ENCODE data around the gene MTG1.

DNA sequence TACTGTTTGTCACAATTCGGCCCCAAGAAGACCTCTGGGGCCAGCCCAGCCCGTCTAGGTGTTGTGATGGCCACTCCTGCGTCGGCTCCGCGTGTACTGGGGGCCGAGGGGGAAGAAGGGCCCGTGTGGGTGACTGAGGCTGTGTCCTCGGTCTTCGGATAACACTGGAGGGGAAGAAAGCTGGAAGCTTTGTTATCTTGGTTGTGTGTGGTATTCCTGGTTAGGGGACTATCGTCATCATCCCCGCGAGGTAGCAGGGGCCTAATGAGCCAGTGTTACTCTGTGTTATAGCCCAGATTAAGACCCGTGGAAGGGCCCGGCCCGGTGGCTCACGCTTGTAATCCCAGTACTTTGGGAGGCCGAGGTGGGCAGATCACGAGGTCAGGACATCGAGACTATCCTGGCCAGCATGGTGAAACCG is 854 bp downstream of the MTG1 start:
- no peak for TF ChIP-seq EZH2 (IDR thresholded peaks at IDR 0.05; ENCODE audit: insufficient read depth, low read length)
- TF ChIP-seq, protein P1, sequence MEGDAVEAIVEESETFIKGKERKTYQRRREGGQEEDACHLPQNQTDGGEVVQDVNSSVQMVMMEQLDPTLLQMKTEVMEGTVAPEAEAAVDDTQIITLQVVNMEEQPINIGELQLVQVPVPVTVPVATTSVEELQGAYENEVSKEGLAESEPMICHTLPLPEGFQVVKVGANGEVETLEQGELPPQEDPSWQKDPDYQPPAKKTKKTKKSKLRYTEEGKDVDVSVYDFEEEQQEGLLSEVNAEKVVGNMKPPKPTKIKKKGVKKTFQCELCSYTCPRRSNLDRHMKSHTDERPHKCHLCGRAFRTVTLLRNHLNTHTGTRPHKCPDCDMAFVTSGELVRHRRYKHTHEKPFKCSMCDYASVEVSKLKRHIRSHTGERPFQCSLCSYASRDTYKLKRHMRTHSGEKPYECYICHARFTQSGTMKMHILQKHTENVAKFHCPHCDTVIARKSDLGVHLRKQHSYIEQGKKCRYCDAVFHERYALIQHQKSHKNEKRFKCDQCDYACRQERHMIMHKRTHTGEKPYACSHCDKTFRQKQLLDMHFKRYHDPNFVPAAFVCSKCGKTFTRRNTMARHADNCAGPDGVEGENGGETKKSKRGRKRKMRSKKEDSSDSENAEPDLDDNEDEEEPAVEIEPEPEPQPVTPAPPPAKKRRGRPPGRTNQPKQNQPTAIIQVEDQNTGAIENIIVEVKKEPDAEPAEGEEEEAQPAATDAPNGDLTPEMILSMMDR (IDR thresholded peaks at IDR 0.05; ENCODE audit: insufficient read depth, low read depth, low read length), result no peak

Data from astrocyte (in vitro differentiated cells and primary cell).